Right ventricle myocardium superior (tissue), 1 donor: ENCODE measurements around the gene LSM3. TPM values are rescaled to one million over a fixed set of nuclear protein-coding genes. Genes with fewer than 3 reads are reported as not detected.

ENCODE experiments used
- ATAC-seq: fragments of 200-7000 bp; cut with Tn5 transposase; one replicate; pipeline ENCODE4 v1.9.1; 2020; ENCODE audit warnings: mild to moderate bottlenecking; ENCODE audit not compliant: poor library complexity
- DNase-seq: peaks from one replicate; pipeline ENCODE4 v3.0.0-alpha.2; 2020
- intact Hi-C: fragments of 100-400 bp; cut with DNase I; formaldehyde crosslinking; loops from one replicate; pipeline ENCODE4 v1.11.2; 2022
- long read RNA-seq: library from polyadenylated mRNA; unstranded; transcript quantifications from one replicate; pipeline ENCODE4 v2.0.0, GENCODE V29; 2021
- total RNA-seq: library from RNA; stranded (reverse); fragmentation: NEBNext Ultra II Directional; extraction: Animal tissue kit (Norgen Biotek cat#: 25700); gene quantifications from one replicate; pipeline ENCODE4 v1.2.1, GENCODE V29; 2021
- donor health status: DM: no; HTN: yes; CAD: no; lungs with severe emphysema.

LSM3 gene
- total RNA-seq, result 16.8 TPM
- long read RNA-seq, transcript LSM3-201 (4 exons, 3,815 nt), result major isoform, 34 of 45 reads
- long read RNA-seq, partial matches to known transcripts, result 11 of 45 reads
- long read RNA-seq, other reads (novel, unspliced or antisense), result 0 of 45 reads

- peak; percentile 98 for DNase-seq
- ATAC-seq, result peak; percentile 100
- intact Hi-C loops, result no loop called here
Measured at GRCh38 chr3:14178247-14179113, at the start of gene LSM3, which contains the start of gene XPC. Gene LSM3 (plus strand): TSS chr3:14178817. CDS start chr3:14178861, 44 bp downstream. Gene XPC (minus strand): TSS chr3:14178601. CDS start chr3:14178568, 33 bp downstream.

- ATAC-seq, result no peak
- DNase-seq, result no peak
- intact Hi-C loops, result no loop called here
Measured at GRCh38 chr3:14129296-14129695, 49.3 kb upstream of the LSM3 start.

- DNase-seq (no peak), ATAC-seq (no peak)
- intact Hi-C loops, result no loop called here
Measured at GRCh38 chr3:14130230-14130629, 48.4 kb upstream of the LSM3 start.

GRCh38 chr3:14130707-14131106 is 47.9 kb upstream of the LSM3 start:
- ATAC-seq, result no peak
- DNase-seq, result no peak
- intact Hi-C loops, result no loop called here

GRCh38 chr3:14131134-14131533 is 47.5 kb upstream of the LSM3 start:
- no peak for ATAC-seq
- intact Hi-C loops, result no loop called here
- no peak for DNase-seq

GRCh38 chr3:14132120-14132519 is 46.5 kb upstream of the LSM3 start:
- DNase-seq (no peak), ATAC-seq (no peak)
- intact Hi-C loops, result no loop called here

- DNase-seq (no peak), ATAC-seq (no peak)
- intact Hi-C loops, result no loop called here
Measured at GRCh38 chr3:14132689-14133088, 45.9 kb upstream of the LSM3 start.

GRCh38 chr3:14133188-14133800 is 45.3 kb upstream of the LSM3 start:
- no peak for DNase-seq

GRCh38 chr3:14133876-14134275 is 44.7 kb upstream of the LSM3 start:
- no peak for DNase-seq
- intact Hi-C loops, result no loop called here
- no peak for ATAC-seq

More at GRCh38 chr3:14133188-14133800, 45.3 kb upstream of the LSM3 start:
- ATAC-seq, result no peak
- intact Hi-C loops, result no loop called here

GRCh38 chr3:14134291-14134690 is 44.3 kb upstream of the LSM3 start:
- DNase-seq, result no peak
- no peak for ATAC-seq
- intact Hi-C loops, result no loop called here

GRCh38 chr3:14135581-14135980 is 43.0 kb upstream of the LSM3 start:
- DNase-seq (no peak), ATAC-seq (no peak)
- intact Hi-C loops, result no loop called here

GRCh38 chr3:14137004-14137403 is 41.6 kb upstream of the LSM3 start:
- intact Hi-C loops, result no loop called here
- peak; percentile 3 for ATAC-seq
- DNase-seq, result no peak

- DNase-seq (no peak), ATAC-seq (no peak)
- intact Hi-C loops, result no loop called here
Measured at GRCh38 chr3:14137445-14137844, 41.2 kb upstream of the LSM3 start.

- ATAC-seq, result no peak
- DNase-seq, result no peak
- intact Hi-C loops, result no loop called here
Measured at GRCh38 chr3:14138109-14138877, 40.3 kb upstream of the LSM3 start.

- intact Hi-C loops, result no loop called here
- DNase-seq (no peak), ATAC-seq (no peak)
Measured at GRCh38 chr3:14138878-14139655, 39.5 kb upstream of the LSM3 start.

GRCh38 chr3:14139771-14140170 is 38.8 kb upstream of the LSM3 start:
- intact Hi-C loops, result no loop called here
- DNase-seq (no peak), ATAC-seq (no peak)

GRCh38 chr3:14140668-14141067 is 37.9 kb upstream of the LSM3 start:
- intact Hi-C loops, result no loop called here
- ATAC-seq (no peak), DNase-seq (no peak)

GRCh38 chr3:14141144-14141543 is 37.5 kb upstream of the LSM3 start:
- DNase-seq, result no peak
- intact Hi-C loops, result no loop called here
- no peak for ATAC-seq
